CD14-positive monocyte (primary cell): Measurements from ENCODE around the gene LORICRIN. TPM values are rescaled to one million over a fixed set of nuclear protein-coding genes. Genes with fewer than 3 reads are reported as not detected.

Experiments used
- DNase-seq, 3 donors: peaks; one replicate each; pipeline ENCODE4 v3.0.0-alpha.2; 2011 to 2022
- H2AFZ ChIP-seq: 2 replicates; pipeline ENCODE4 v1.6.0; 2012; ENCODE audit warnings: mild to moderate bottlenecking, low read depth, low read length, inconsistent platforms; ENCODE audit not compliant: insufficient read depth, poor library complexity, severe bottlenecking
- H3K27ac ChIP-seq, 2 donors: 1 replicate in 1 of 2; 2 replicates in 1 of 2; pipeline ENCODE4 v1.5.1; 2012 to 2013; ENCODE audit warnings: low read length in 2 of 2, control low read depth in 1 of 2, inconsistent platforms in 1 of 2, low read depth in 1 of 2, mild to moderate bottlenecking in 1 of 2
- H3K27me3 ChIP-seq, 2 donors: one replicate each; pipeline versions ENCODE4 v1.6.0 to v1.6.1; 2011 to 2013; ENCODE audit warnings: low read length in 2 of 2; ENCODE audit not compliant: control insufficient read depth in 2 of 2, insufficient read depth in 2 of 2
- H3K36me3 ChIP-seq, 2 donors: replicated peaks in 1 of 2; 1 replicate in 1 of 2; 2 replicates in 1 of 2; pipeline versions ENCODE4 v1.5.1 to v1.6.1; 2012 to 2013; ENCODE audit warnings: low read length in 2 of 2, control low read depth in 1 of 2, inconsistent platforms in 1 of 2, mild to moderate bottlenecking in 1 of 2; ENCODE audit not compliant: insufficient read depth in 2 of 2, control insufficient read depth in 1 of 2
- H3K4me1 ChIP-seq, 2 donors: 1 replicate in 1 of 2; 2 replicates in 1 of 2; pipeline versions ENCODE4 v1.5.1 to v1.6.1; 2012 to 2013; ENCODE audit warnings: low read length in 2 of 2, control low read depth in 1 of 2, inconsistent platforms in 1 of 2, mild to moderate bottlenecking in 1 of 2, moderate library complexity in 1 of 2; ENCODE audit not compliant: insufficient read depth in 2 of 2, control insufficient read depth in 1 of 2
- H3K4me2 ChIP-seq: replicated peaks from 2 replicates; pipeline ENCODE3; 2012; ENCODE audit warnings: low read length, moderate library complexity, mild to moderate bottlenecking; ENCODE audit not compliant: poor library complexity, severe bottlenecking; ENCODE audit errors: extremely low read depth
- H3K4me3 ChIP-seq, 3 experiments: fragments of 200-600 bp in 1 of 3; sonication (generic) in 1 of 3; replicated peaks in 1 of 3; 1 replicate in 2 of 3; 2 replicates in 1 of 3; pipeline ENCODE4 v1.5.1; 2011 to 2013; ENCODE audit warnings: low read length in 3 of 3, mild to moderate bottlenecking in 3 of 3, control low read depth in 2 of 3, low read depth in 2 of 3, inconsistent platforms in 1 of 3, moderate library complexity in 1 of 3
- H3K79me2 ChIP-seq: 2 replicates; pipeline ENCODE4 v1.6.0; 2012; ENCODE audit warnings: mild to moderate bottlenecking, control low read depth, inconsistent platforms, low read length, moderate library complexity; ENCODE audit not compliant: insufficient read depth
- H3K9ac ChIP-seq: 2 replicates; pipeline ENCODE4 v1.6.0; 2017; ENCODE audit warnings: low read length, mild to moderate bottlenecking; ENCODE audit not compliant: insufficient read depth, poor library complexity, severe bottlenecking
- H3K9me3 ChIP-seq, 2 donors: replicated peaks in 1 of 2; 1 replicate in 1 of 2; 2 replicates in 1 of 2; pipeline versions ENCODE4 v1.5.1 to v1.6.1; 2012 to 2013; ENCODE audit warnings: low read length in 2 of 2, control low read depth in 1 of 2; ENCODE audit not compliant: control insufficient read depth in 1 of 2, insufficient read depth in 1 of 2
- H4K20me1 ChIP-seq: 2 replicates; pipeline ENCODE4 v1.6.0; 2012; ENCODE audit warnings: mild to moderate bottlenecking, low read length, control low read depth, moderate library complexity; ENCODE audit not compliant: insufficient read depth
- H3K27ac Mint-ChIP-seq, 7 donors: one replicate each; pipeline ENCODE4 v1.8.0; 2020; ENCODE audit warnings: mild to moderate bottlenecking in 7 of 7, mixed read lengths in 7 of 7, moderate library complexity in 6 of 7, inconsistent platforms in 2 of 7
- H3K27me3 Mint-ChIP-seq, 3 donors: one replicate each; pipeline ENCODE4 v1.8.0; 2021 to 2022; ENCODE audit warnings: low read depth in 3 of 3, mild to moderate bottlenecking in 3 of 3, mixed read lengths in 3 of 3, moderate library complexity in 3 of 3, inconsistent platforms in 1 of 3
- H3K36me3 Mint-ChIP-seq, 2 donors: one replicate each; pipeline ENCODE4 v1.8.0; 2020; ENCODE audit warnings: mixed read lengths in 2 of 2, inconsistent platforms in 1 of 2, mild to moderate bottlenecking in 1 of 2
- H3K4me1 Mint-ChIP-seq: one replicate; pipeline ENCODE4 v1.8.0; 2020; ENCODE audit warnings: mild to moderate bottlenecking, mixed read lengths
- H3K4me3 Mint-ChIP-seq, 2 donors: one replicate each; pipeline ENCODE4 v1.8.0; 2020; ENCODE audit warnings: mild to moderate bottlenecking in 2 of 2, mixed read lengths in 2 of 2, moderate library complexity in 1 of 2
- H3K9me3 Mint-ChIP-seq, 7 donors: one replicate each; pipeline ENCODE4 v1.8.0; 2020 to 2022; ENCODE audit warnings: mixed read lengths in 7 of 7, mild to moderate bottlenecking in 6 of 7, moderate library complexity in 6 of 7, inconsistent platforms in 2 of 7
- WGBS: methylation state at CpG from one replicate; pipeline ENCODE4 v1.1.5; 2013; ENCODE audit warnings: missing lambda C conversion rate; ENCODE audit not compliant: insufficient coverage; 5-methylcytosine and 5-hydroxymethylcytosine counted together
- intact Hi-C, 2 donors: fragments of 100-400 bp; cut with micrococcal nuclease; formaldehyde crosslinking; loops; one replicate each; pipeline versions ENCODE4 v1.15.0 to v1.15.1; 2023
- polyA plus RNA-seq, 3 donors: library from polyadenylated mRNA; depleted of rRNA in 1 of 3; unstranded in 2 of 3; stranded (reverse) in 1 of 3; fragments of 300-500 nt in 2 of 3; fragments of >200 nt in 1 of 3; fragmentation: Illumina TruSeq in 2 of 3; gene quantifications; 1 replicate in 2 of 3; 2 replicates in 1 of 3; pipeline ENCODE4 v1.2.3, GENCODE V29; 2012 to 2021
- TF ChIP-seq, protein P1 (sequence below): fragments of 200-600 bp; IDR thresholded peaks from one replicate; pipeline ENCODE4 v1.8.0; 2022; ENCODE audit warnings: antibody characterized with exemption, mild to moderate bottlenecking

The LORICRIN gene
- polyA plus RNA-seq, 3 donors: not detected

DNA sequence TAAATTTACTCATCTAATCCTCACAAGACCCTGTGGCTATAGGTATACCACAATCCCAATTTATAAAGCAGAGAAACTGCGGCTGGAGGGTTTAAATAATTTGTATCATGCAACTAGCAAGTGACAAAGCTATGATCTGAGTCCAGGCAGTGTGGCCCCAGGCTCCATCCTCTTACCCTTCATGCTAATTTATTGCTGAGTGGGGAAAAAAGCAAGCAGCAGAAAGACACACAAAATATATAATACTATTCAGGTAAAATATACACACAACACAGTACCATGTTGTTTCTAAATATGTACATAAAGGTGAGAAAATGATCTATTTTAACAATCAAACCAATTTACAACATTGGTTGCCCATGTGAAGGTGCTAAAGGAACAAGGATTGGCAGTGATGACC is 17.3 kb upstream of the LORICRIN start:
- no peaks in the 10 kb centered on the region for H3K36me3 ChIP-seq
- H2AFZ ChIP-seq: no peak overlapping the region
- Mint-ChIP-seq H3K36me3 (no peaks in the 10 kb centered on the region), H3K27me3 (peaks cover 0 to 13% (median 5%) of the 10 kb centered on the region in 3 donors), H3K27ac (no peak overlapping the region), H3K9me3 (peaks cover 0 to 9% (median 3%) of the 10 kb centered on the region in 7 donors), H3K4me3 (no peak overlapping the region), H3K4me1 (no peaks in the 10 kb centered on the region)
- no peak overlapping the region for H3K4me2 ChIP-seq
- peaks cover 3% of the 10 kb centered on the region in 2 donors for H3K27me3 ChIP-seq
- no peaks in the 10 kb centered on the region for H3K9me3 ChIP-seq
- no peak overlapping the region for H3K9ac ChIP-seq
- no peaks in the 10 kb centered on the region for H3K4me1 ChIP-seq
- no peak overlapping the region for H3K4me3 ChIP-seq
- H4K20me1 ChIP-seq: no peaks in the 10 kb centered on the region
- no CpG with 5 or more reads among the region's 1 CpG for WGBS
- TF ChIP-seq, protein P1, sequence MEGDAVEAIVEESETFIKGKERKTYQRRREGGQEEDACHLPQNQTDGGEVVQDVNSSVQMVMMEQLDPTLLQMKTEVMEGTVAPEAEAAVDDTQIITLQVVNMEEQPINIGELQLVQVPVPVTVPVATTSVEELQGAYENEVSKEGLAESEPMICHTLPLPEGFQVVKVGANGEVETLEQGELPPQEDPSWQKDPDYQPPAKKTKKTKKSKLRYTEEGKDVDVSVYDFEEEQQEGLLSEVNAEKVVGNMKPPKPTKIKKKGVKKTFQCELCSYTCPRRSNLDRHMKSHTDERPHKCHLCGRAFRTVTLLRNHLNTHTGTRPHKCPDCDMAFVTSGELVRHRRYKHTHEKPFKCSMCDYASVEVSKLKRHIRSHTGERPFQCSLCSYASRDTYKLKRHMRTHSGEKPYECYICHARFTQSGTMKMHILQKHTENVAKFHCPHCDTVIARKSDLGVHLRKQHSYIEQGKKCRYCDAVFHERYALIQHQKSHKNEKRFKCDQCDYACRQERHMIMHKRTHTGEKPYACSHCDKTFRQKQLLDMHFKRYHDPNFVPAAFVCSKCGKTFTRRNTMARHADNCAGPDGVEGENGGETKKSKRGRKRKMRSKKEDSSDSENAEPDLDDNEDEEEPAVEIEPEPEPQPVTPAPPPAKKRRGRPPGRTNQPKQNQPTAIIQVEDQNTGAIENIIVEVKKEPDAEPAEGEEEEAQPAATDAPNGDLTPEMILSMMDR: no peak
- no peaks in the 10 kb centered on the region for H3K79me2 ChIP-seq
- H3K27ac ChIP-seq: no peak overlapping the region
- no peak for DNase-seq
- intact Hi-C loops: no loop called here

DNA sequence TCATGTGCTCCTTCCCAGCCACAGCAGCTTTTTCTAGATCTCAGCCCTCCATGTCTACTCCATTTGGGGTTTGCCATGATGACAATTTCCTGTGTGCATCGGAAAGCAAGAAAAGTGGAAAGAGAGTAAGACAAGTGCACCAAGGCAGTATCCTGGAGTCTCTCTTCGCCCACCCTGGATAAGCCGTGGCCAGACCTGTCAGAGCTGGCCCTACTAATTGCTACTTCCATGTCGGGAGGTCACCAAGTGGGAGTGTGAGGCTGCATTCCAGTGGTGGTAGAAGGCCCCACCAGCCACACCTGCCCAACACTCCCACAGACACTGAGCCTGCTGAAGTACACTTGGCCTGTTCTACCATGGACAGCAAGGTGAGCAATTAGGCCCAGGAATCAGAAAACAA is 14.0 kb upstream of the LORICRIN start:
- no peaks in the 10 kb centered on the region for H3K79me2 ChIP-seq
- TF ChIP-seq, protein P1: no peak
- H3K27ac ChIP-seq: no peak overlapping the region
- Mint-ChIP-seq H3K36me3 (no peaks in the 10 kb centered on the region), H3K9me3 (peaks cover 0 to 9% (median 3%) of the 10 kb centered on the region in 7 donors), H3K27ac (no peak overlapping the region), H3K4me1 (no peaks in the 10 kb centered on the region), H3K4me3 (no peak overlapping the region), H3K27me3 (peaks cover 3 to 27% (median 6%) of the 10 kb centered on the region in 3 donors)
- H4K20me1 ChIP-seq: no peaks in the 10 kb centered on the region
- no peak overlapping the region for H2AFZ ChIP-seq
- WGBS: 100% methylated on average over 2 of the region's 4 CpGs
- H3K4me3 ChIP-seq: no peak overlapping the region
- no peaks in the 10 kb centered on the region for H3K4me1 ChIP-seq
- H3K27me3 ChIP-seq: peaks cover 6 to 7% of the 10 kb centered on the region in 2 donors
- H3K36me3 ChIP-seq: no peaks in the 10 kb centered on the region
- intact Hi-C loops: no loop called here
- H3K4me2 ChIP-seq: no peak overlapping the region
- no peaks in the 10 kb centered on the region for H3K9me3 ChIP-seq
- H3K9ac ChIP-seq: no peak overlapping the region
- DNase-seq: no peak
